Prostate gland (tissue), 2 donors: ENCODE results near the gene MTG1.

Experiments
- CTCF ChIP-seq, 4 experiments: fragments of 200-600 bp in 2 of 4; fragments of 450-650 bp in 2 of 4; sonication (generic) in 2 of 4; IDR thresholded peaks; 1 replicate in 3 of 4; 2 replicates in 1 of 4; pipeline ENCODE4 v1.5.1; 2016 to 2019; ENCODE audit warnings: antibody characterized with exemption in 4 of 4, mild to moderate bottlenecking in 2 of 4, moderate library complexity in 2 of 4
- POLR2A ChIP-seq: fragments of 450-650 bp; IDR thresholded peaks from one replicate; pipeline ENCODE4 v1.6.1; 2016; ENCODE audit warnings: antibody characterized with exemption, mild to moderate bottlenecking
- POLR2AphosphoS5 ChIP-seq: sonication (generic); formaldehyde crosslinking; IDR thresholded peaks from one replicate; pipeline ENCODE4 v1.6.1; 2017; ENCODE audit warnings: antibody characterized with exemption

GRCh38 chr10:133372507-133372906 is 21.4 kb upstream of the MTG1 start:
- TF ChIP-seq CTCF (IDR thresholded peaks at IDR 0.05) (no peak), POLR2AphosphoS5 (no peak), POLR2A (no peak)
